ENCODE measurements around the gene SLC35B2. TPM values are rescaled to one million over a fixed set of nuclear protein-coding genes. Genes with fewer than 3 reads are reported as not detected.

SLC35B2 gene
- total RNA-seq, 2 donors from 2014 or later: 44.5 to 59.9 TPM

GRCh38 chr6:44292661-44293365 lies 35.5 kb upstream of the SLC35B2 start:
- no peaks in the 10 kb centered on the region for H3K9me3 ChIP-seq
- 82% methylated on average over 4 of the region's 4 CpGs for WGBS
- no peak for DNase-seq (ENCODE audit: low spot score)
- intact Hi-C loops (cut with DNase I): no loop called here
- H3K27ac ChIP-seq: no peak overlapping the region
- no peaks in the 10 kb centered on the region for H3K36me3 ChIP-seq
- H3K4me3 ChIP-seq: no peak overlapping the region
- H3K4me1 ChIP-seq (replicated peaks): no peaks in the 10 kb centered on the region
- peaks cover 5% of the 10 kb centered on the region for H3K27me3 ChIP-seq (replicated peaks; ENCODE audit: insufficient read depth)
- no peak for TF ChIP-seq POLR2AphosphoS5 (IDR thresholded peaks at IDR 0.05)

- WGBS: 80% methylated on average over 4 of the region's 4 CpGs
- TF ChIP-seq POLR2A (IDR thresholded peaks at IDR 0.05) (no peak), POLR2AphosphoS5 (IDR thresholded peaks at IDR 0.05) (no peak), CTCF (IDR thresholded peaks at IDR 0.05) (no peak)
- Histone ChIP-seq H3K4me3 (no peak overlapping the region), H3K9me3 (no peaks in the 10 kb centered on the region), H3K27ac (no peak overlapping the region), H3K36me3 (no peaks in the 10 kb centered on the region), H3K27me3 (replicated peaks; ENCODE audit: insufficient read depth) (peaks cover 2% of the 10 kb centered on the region), H3K4me1 (replicated peaks) (no peaks in the 10 kb centered on the region)
- intact Hi-C loops (cut with DNase I): no loop called here
- no peak for DNase-seq (ENCODE audit: low spot score)
These were observed 34.5 kb upstream of the SLC35B2 start for GRCh38 chr6:44291841-44292240.

- Histone ChIP-seq H3K36me3 (no peaks in the 10 kb centered on the region), H3K27ac (no peak overlapping the region), H3K4me3 (no peak overlapping the region), H3K9me3 (no peaks in the 10 kb centered on the region), H3K27me3 (replicated peaks; ENCODE audit: insufficient read depth) (peaks cover 2% of the 10 kb centered on the region), H3K4me1 (replicated peaks) (no peaks in the 10 kb centered on the region)
- WGBS: 43% methylated on average over 7 of the region's 7 CpGs
- no peak for DNase-seq (ENCODE audit: low spot score)
- intact Hi-C loops (cut with DNase I): no loop called here
- TF ChIP-seq CTCF (IDR thresholded peaks at IDR 0.05) (no peak), POLR2A (IDR thresholded peaks at IDR 0.05) (no peak), POLR2AphosphoS5 (IDR thresholded peaks at IDR 0.05) (no peak)
These were observed 32.5 kb upstream of the SLC35B2 start for GRCh38 chr6:44289726-44290260.

GRCh38 chr6:44286747-44287146 lies 29.4 kb upstream of the SLC35B2 start:
- WGBS: 50% methylated on average over 2 of the region's 2 CpGs
- TF ChIP-seq POLR2A (IDR thresholded peaks at IDR 0.05): no peak
- TF ChIP-seq CTCF (IDR thresholded peaks at IDR 0.05): no peak
- TF ChIP-seq POLR2AphosphoS5 (IDR thresholded peaks at IDR 0.05): no peak
- intact Hi-C loops (cut with DNase I): no loop called here
- Histone ChIP-seq H3K27me3 (replicated peaks; ENCODE audit: insufficient read depth) (peaks cover 2% of the 10 kb centered on the region), H3K4me1 (replicated peaks) (no peaks in the 10 kb centered on the region), H3K4me3 (no peak overlapping the region), H3K36me3 (no peaks in the 10 kb centered on the region), H3K9me3 (no peaks in the 10 kb centered on the region), H3K27ac (no peak overlapping the region)
- no peak for DNase-seq (ENCODE audit: low spot score)

- intact Hi-C loops (cut with DNase I): no loop called here
- TF ChIP-seq POLR2A (IDR thresholded peaks at IDR 0.05) (no peak), CTCF (IDR thresholded peaks at IDR 0.05) (no peak), POLR2AphosphoS5 (IDR thresholded peaks at IDR 0.05) (no peak)
- Histone ChIP-seq H3K36me3 (no peaks in the 10 kb centered on the region), H3K27me3 (replicated peaks; ENCODE audit: insufficient read depth) (peaks cover 2% of the 10 kb centered on the region), H3K27ac (no peak overlapping the region), H3K4me1 (replicated peaks) (no peaks in the 10 kb centered on the region), H3K4me3 (no peak overlapping the region), H3K9me3 (no peaks in the 10 kb centered on the region)
- WGBS: 83% methylated on average over 12 of the region's 12 CpGs
- no peak for DNase-seq (ENCODE audit: low spot score)
These were observed 28.9 kb upstream of the SLC35B2 start for GRCh38 chr6:44286285-44286565.
